Natural killer cell (primary cell): ENCODE measurements around the gene MIXL1. TPM values are rescaled to one million over a fixed set of nuclear protein-coding genes. Genes with fewer than 3 reads are reported as not detected.

ENCODE experiments used
- ATAC-seq, 3 donors: fragments of 150-1000 bp in 2 of 3; fragments of 200-7000 bp in 1 of 3; cut with Tn5 transposase; 1 replicate in 1 of 3; 2 replicates in 2 of 3; pipeline ENCODE4 v1.10.0; 2021; ENCODE audit warnings: mild to moderate bottlenecking in 2 of 3, moderate library complexity in 2 of 3
- DNase-seq, 2 donors: peaks; one replicate each; pipeline versions ENCODE4 v3.0.0 to v3.0.0-alpha.2; 2013 to 2021; ENCODE audit warnings: mixed read lengths in 1 of 2
- H3K27ac ChIP-seq: one replicate; pipeline ENCODE4 v1.5.1; 2013; ENCODE audit warnings: mild to moderate bottlenecking, low read length
- H3K27me3 ChIP-seq: one replicate; pipeline ENCODE4 v1.6.1; 2013; ENCODE audit warnings: low read length; ENCODE audit not compliant: control insufficient read depth, insufficient read depth
- H3K36me3 ChIP-seq: one replicate; pipeline ENCODE4 v1.6.1; 2013; ENCODE audit warnings: low read length; ENCODE audit not compliant: control insufficient read depth, insufficient read depth
- H3K4me1 ChIP-seq: one replicate; pipeline ENCODE4 v1.6.1; 2013; ENCODE audit warnings: low read length; ENCODE audit not compliant: control insufficient read depth, insufficient read depth
- H3K4me3 ChIP-seq: one replicate; pipeline ENCODE4 v1.5.1; 2013; ENCODE audit warnings: low read length
- H3K9me3 ChIP-seq: one replicate; pipeline ENCODE4 v1.6.1; 2013; ENCODE audit warnings: low read length; ENCODE audit not compliant: control insufficient read depth, insufficient read depth
- H3K27ac Mint-ChIP-seq, 2 donors: one replicate each; pipeline ENCODE4 v1.8.0; 2022; ENCODE audit warnings: mild to moderate bottlenecking in 2 of 2, mixed read lengths in 2 of 2, moderate library complexity in 1 of 2
- H3K27me3 Mint-ChIP-seq, 2 donors: one replicate each; pipeline ENCODE4 v1.8.0; 2022; ENCODE audit warnings: low read depth in 2 of 2, mixed read lengths in 2 of 2
- H3K36me3 Mint-ChIP-seq: one replicate; pipeline ENCODE4 v1.8.0; 2022; ENCODE audit warnings: mixed read lengths
- H3K4me1 Mint-ChIP-seq, 2 donors: one replicate each; pipeline ENCODE4 v1.8.0; 2022; ENCODE audit warnings: mixed read lengths in 2 of 2
- H3K4me3 Mint-ChIP-seq: one replicate; pipeline ENCODE4 v1.8.0; 2022; ENCODE audit warnings: mild to moderate bottlenecking, moderate library complexity, mixed read lengths
- H3K9me3 Mint-ChIP-seq, 2 donors: one replicate each; pipeline ENCODE4 v1.8.0; 2022; ENCODE audit warnings: mixed read lengths in 2 of 2
- WGBS: methylation state at CpG from one replicate; pipeline ENCODE4 v1.1.7; 2013; ENCODE audit warnings: missing lambda C conversion rate; ENCODE audit not compliant: insufficient coverage; 5-methylcytosine and 5-hydroxymethylcytosine counted together
- intact Hi-C: fragments of 100-400 bp; cut with micrococcal nuclease; formaldehyde crosslinking; loops from one replicate; pipeline ENCODE4 v1.14.2; 2022
- total RNA-seq, 4 donors: library from RNA; stranded (reverse); fragments of 120-200 nt in 1 of 4; gene quantifications; one replicate each; pipeline versions ENCODE4 v1.2.3 to v1.2.4, GENCODE V29; 2013 to 2022
- TF ChIP-seq, protein P1 (sequence below): fragments of 200-600 bp; IDR thresholded peaks from one replicate; pipeline ENCODE4 v1.8.0; 2022; ENCODE audit warnings: antibody characterized with exemption

Gene MIXL1
- under 1 TPM in 1 of 3 donors, not detected in 2; 0.58 TPM for total RNA-seq
- not detected for total RNA-seq (2013)

DNA sequence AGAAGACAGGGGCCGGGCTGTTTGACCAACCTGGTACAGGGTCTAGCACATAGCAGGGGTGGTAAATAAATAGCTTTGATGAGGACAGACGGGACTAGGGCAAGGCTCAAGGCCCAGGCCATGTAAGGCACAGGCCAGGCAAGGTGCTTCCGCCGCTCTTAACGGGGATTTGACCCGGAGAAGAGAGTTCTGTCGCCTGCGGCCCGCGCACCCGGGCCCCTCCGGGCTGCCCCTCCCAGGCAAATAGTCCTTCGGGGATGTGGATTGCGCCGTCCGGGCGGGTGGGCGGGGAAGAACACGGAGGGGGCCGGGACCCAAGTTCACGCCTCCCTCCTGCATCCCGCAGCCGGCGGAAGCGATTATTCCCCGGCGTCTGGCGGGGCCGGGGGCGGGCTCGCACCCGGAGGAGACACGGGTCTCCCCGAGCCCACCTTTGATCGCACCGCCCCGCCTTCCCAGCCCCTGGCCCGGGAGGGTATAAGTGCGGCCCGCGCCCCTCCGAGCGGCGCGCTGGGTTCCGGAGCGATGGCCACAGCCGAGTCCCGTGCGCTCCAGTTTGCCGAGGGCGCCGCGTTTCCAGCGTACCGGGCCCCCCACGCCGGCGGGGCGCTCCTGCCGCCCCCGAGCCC is at the start of gene MIXL1:
Gene MIXL1 (plus strand): TSS at position 508 of the 629 bp plus-strand sequence. CDS start 18 bp downstream, at position 526.
- H3K36me3 ChIP-seq: no peaks in the 10 kb centered on the region
- H3K27ac ChIP-seq: no peak within 1 kb of the TSS
- WGBS: 5% methylated on average over 62 of the region's 62 CpGs
- H3K9me3 Mint-ChIP-seq: no peaks in the 10 kb centered on the region
- H3K9me3 ChIP-seq: no peaks in the 10 kb centered on the region
- DNase-seq (peak in 1 of 2 donors; percentile 26), ATAC-seq (peak; percentile 12 to 61 (median 36))
- H3K27me3 ChIP-seq: peaks cover 6% of the 10 kb centered on the region
- H3K36me3 Mint-ChIP-seq: peaks cover 8% of the 10 kb centered on the region
- intact Hi-C loops: no loop called here
- H3K4me3 Mint-ChIP-seq: peak within 1 kb of the TSS; percentile 86
- H3K27me3 Mint-ChIP-seq: peaks cover 15 to 30% of the 10 kb centered on the region in 2 donors
- H3K27ac Mint-ChIP-seq: no peak within 1 kb of the TSS
- peak within 1 kb of the TSS; percentile 8 for H3K4me3 ChIP-seq
- TF ChIP-seq, protein P1, sequence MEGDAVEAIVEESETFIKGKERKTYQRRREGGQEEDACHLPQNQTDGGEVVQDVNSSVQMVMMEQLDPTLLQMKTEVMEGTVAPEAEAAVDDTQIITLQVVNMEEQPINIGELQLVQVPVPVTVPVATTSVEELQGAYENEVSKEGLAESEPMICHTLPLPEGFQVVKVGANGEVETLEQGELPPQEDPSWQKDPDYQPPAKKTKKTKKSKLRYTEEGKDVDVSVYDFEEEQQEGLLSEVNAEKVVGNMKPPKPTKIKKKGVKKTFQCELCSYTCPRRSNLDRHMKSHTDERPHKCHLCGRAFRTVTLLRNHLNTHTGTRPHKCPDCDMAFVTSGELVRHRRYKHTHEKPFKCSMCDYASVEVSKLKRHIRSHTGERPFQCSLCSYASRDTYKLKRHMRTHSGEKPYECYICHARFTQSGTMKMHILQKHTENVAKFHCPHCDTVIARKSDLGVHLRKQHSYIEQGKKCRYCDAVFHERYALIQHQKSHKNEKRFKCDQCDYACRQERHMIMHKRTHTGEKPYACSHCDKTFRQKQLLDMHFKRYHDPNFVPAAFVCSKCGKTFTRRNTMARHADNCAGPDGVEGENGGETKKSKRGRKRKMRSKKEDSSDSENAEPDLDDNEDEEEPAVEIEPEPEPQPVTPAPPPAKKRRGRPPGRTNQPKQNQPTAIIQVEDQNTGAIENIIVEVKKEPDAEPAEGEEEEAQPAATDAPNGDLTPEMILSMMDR: no peak
- H3K4me1 Mint-ChIP-seq: no peaks in the 10 kb centered on the region
- H3K4me1 ChIP-seq: peaks cover 12% of the 10 kb centered on the region

DNA sequence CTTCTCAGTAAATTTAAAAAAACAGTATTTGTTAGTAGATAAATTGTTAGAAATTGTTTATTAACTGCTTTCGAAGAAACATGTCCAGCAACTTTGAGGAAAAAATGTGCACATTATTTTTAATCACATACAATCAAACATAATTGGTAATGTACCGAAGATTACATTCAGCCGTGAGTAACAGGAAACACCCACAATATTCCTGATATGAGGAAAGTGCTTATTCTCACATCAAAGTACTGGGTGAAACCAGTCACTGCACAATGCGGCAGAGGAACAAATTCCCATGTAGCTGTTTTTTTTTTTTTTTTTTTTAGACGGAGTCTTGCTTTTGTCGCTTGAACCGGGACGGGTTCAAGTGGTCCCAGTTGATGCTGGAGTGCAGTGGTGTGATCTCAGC is 46.6 kb upstream of the MIXL1 start:
- Mint-ChIP-seq H3K27me3 (no peaks in the 10 kb centered on the region), H3K4me1 (peaks cover 32 to 37% of the 10 kb centered on the region in 2 donors), H3K4me3 (no peak overlapping the region), H3K27ac (no peak overlapping the region), H3K9me3 (no peaks in the 10 kb centered on the region), H3K36me3 (no peaks in the 10 kb centered on the region)
- TF ChIP-seq, protein P1: no peak
- Histone ChIP-seq H3K4me1 (peaks cover 6% of the 10 kb centered on the region), H3K9me3 (no peaks in the 10 kb centered on the region), H3K4me3 (no peak overlapping the region), H3K36me3 (peaks cover 4% of the 10 kb centered on the region), H3K27ac (no peak overlapping the region), H3K27me3 (no peaks in the 10 kb centered on the region)
- WGBS: 96% methylated on average over 5 of the region's 8 CpGs
- ATAC-seq (no peak), DNase-seq (no peak)
- intact Hi-C loops: no loop called here

DNA sequence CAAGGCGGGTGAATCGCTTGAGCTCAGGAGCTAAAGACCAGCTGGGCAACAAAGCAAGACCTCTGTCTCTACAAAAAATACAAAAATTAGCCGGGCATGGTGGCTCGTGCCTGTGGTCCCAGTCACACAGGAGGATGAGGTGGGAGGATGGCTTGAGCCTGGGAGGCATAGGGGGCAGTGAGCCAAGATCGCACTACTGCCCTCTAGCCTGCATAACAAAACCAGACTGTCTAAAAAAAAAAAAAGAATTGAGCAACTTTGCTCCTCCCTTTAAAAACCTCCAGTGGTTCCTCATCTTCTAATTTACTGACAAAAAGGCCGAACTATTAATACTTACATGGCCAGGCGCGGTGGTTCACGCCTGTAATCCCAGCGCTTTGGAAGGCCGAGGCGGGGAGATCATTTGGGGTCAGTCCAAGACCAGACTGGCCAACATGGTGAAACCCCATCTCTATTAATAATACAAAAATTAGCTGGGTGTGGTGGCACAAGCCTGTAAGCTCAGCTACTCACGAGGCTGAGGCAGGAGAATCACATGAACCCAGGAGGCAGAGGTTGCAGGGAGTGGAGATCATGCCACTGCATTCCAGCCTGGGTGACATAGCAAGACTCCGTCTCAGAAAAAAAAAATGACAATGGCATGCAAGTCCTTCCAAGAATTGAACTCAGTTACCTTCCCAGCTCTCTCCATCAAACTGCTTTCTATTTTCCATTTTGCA is 41.3 kb upstream of the MIXL1 start:
- H3K4me3 ChIP-seq: no peak overlapping the region
- intact Hi-C loops: loop anchor here (10.0 kb wide), 2 partner anchors 223 to 717 kb away; partner anchors contain the start of gene PARP1
- no peaks in the 10 kb centered on the region for H3K27me3 ChIP-seq
- peaks cover 4% of the 10 kb centered on the region for H3K36me3 ChIP-seq
- Mint-ChIP-seq H3K9me3 (no peaks in the 10 kb centered on the region), H3K4me1 (peaks cover 56 to 61% of the 10 kb centered on the region in 2 donors), H3K27ac (peak overlapping the region; percentile 9 to 23), H3K36me3 (no peaks in the 10 kb centered on the region), H3K27me3 (no peaks in the 10 kb centered on the region), H3K4me3 (no peak overlapping the region)
- H3K27ac ChIP-seq: peak overlapping the region; percentile 43
- no peaks in the 10 kb centered on the region for H3K9me3 ChIP-seq
- TF ChIP-seq, protein P1: no peak
- ATAC-seq: no peak
- 61% methylated on average over 12 of the region's 14 CpGs for WGBS
- peaks cover 31% of the 10 kb centered on the region for H3K4me1 ChIP-seq
- DNase-seq: peak in 1 of 2 donors; percentile 13
